Keratinocyte (primary cell): Measurements from ENCODE around the gene UFD1.

Source experiments
- CTCF ChIP-seq, 3 experiments: IDR thresholded peaks in 1 of 3; conservative IDR thresholded peaks in 1 of 3; optimal IDR thresholded peaks in 1 of 3; 2 replicates in 2 of 3; 3 replicates in 1 of 3; pipeline versions ENCODE3 to v1.5.1; 2011; ENCODE audit warnings: low read length in 3 of 3, mild to moderate bottlenecking in 3 of 3, moderate library complexity in 2 of 3, control low read depth in 1 of 3, inconsistent platforms in 1 of 3; ENCODE audit not compliant: insufficient read depth in 2 of 3; ENCODE audit errors: extremely low read depth in 1 of 3
- EZH2 ChIP-seq: IDR thresholded peaks from one replicate; pipeline ENCODE4 v1.6.1; 2012; ENCODE audit warnings: inconsistent platforms, mild to moderate bottlenecking, low read length, moderate library complexity

DNA sequence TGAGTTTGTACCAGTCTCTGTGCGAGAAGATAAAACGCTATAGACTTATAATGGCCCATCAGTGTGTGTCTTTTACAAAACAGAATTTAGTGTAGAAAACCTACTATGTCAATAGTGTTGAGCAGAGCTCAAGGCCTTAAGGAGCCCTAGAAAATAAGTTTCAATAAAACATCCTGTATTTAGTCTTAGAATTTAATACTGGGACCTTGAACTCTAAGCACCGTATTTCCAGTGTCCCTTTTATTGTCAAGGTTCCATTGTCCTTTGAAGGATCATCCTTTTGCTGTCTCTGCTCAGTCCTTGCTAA is 17.3 kb upstream of the UFD1 start:
- TF ChIP-seq CTCF (optimal IDR thresholded peaks at IDR 0.05 in 1 of 3, IDR thresholded peaks at IDR 0.05 in 1 of 3, conservative IDR thresholded peaks at IDR 0.05 in 1 of 3; ENCODE audit: extremely low read depth in 1 of 3, insufficient read depth in 2 of 3, low read length in 3 of 3) (no peak), EZH2 (no peak)
